GM19452 (cell line): Measurements from ENCODE around the gene CLEC19A.
"Not testable (repeated sequence)": the region's sequence is repeated elsewhere in the genome, so short reads cannot be mapped to it uniquely, and the experiment has no call there.

ENCODE experiments used
- ATAC-seq: cut with Tn5 transposase; IDR thresholded peaks from one replicate; pipeline ENCODE4 v1.9.1; 2021; ENCODE audit not compliant: unreplicated experiment

The CLEC19A gene

GRCh38 chr16:19321186-19321585, 35.7 kb downstream of the CLEC19A start:
- not testable (repeated sequence) for ATAC-seq

GRCh38 chr16:19323596-19323995, 38.1 kb downstream of the CLEC19A start:
- ATAC-seq = no peak

GRCh38 chr16:19328364-19328763, 42.8 kb downstream of the CLEC19A start:
- no peak for ATAC-seq

DNA sequence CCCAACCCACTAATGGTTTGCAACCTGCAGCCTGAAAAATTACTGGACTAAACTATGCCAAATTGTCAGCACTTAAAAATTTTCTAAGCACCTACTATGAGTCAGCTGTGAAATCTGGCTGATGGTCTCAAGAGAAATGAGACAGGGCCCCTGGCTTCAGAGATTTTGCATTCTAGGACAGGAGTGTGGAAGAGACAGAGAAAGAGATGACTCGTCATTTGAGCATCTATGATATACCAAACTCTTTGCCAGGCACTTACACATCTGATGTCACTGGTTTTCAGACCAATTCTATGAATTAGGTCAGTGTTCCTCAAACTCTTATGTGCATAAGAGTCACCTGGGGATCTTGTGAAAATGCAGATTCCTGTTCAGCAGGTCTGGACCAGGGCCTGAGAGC, 44.4 kb downstream of the CLEC19A start:
- no peak for ATAC-seq

- ATAC-seq = no peak
These were observed 45.4 kb downstream of the CLEC19A start for GRCh38 chr16:19330841-19331397.

DNA sequence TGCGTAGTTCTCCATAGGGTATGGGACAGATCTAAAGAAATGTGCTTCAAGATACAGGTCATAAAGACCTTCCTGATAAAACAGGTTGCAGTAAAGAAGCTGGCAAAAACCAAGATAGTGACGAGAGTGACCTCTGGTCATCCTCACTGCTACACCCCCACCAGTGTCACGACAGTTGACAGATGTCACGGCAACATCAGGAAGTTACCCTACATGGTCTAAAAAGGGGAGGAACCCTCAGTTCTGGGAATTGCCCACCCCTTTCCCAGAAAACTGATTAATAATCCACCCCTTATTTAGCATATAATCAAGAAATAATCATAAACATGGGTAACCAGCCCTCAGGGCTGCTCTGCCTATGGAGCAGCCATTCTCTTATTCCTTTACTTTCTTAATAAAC, 46.3 kb downstream of the CLEC19A start:
- no peak for ATAC-seq

GRCh38 chr16:19338335-19338734, 52.8 kb downstream of the CLEC19A start:
- no peak for ATAC-seq

DNA sequence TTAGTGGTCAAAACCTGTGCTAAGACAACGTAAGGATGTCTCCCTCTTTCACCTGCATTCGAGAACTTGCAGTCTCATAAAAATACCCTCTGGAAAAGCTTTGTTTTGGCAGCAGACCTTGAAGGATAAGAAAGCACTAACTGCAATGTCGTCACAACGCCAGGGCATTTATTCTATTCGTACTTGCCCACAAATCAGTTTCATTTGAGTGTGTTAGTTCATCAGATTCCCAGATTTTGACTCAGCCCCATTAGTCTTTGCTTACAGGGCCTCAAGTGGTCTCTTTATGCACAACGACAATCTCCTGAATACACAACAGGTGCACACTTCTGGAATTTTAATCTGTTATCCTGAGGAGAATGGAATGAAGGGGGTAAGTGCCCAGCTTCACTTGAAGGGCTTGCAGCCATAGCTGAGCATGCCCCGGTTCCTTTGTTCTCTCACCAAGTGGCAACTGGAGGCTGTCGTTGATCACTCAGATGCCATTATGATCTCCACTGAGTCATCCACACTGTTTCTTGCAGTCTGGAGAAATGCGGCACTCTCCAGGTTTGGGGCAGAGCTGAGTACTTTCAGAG, 58.8 kb downstream of the CLEC19A start:
- ATAC-seq = no peak

DNA sequence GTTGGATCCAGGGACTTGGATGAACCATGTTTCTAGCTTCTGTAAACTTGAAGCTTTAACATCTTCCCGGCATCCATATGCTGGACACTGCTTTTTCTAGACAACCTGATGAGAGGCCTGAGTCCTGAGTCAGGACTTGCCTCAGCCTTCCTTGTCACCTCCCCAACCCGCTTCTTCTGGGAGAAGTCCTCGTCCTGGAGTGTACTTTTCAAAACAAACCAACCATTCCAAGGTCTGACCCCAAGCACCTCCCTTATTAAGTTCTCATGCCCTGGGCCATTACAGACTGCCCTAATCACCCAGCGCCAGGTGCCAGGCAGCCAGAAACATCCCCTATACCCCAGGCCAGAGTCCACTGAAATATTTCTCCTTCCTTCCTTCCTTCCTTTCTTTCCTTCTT, 59.4 kb downstream of the CLEC19A start:
- no peak for ATAC-seq

- no peak for ATAC-seq
These were observed 60.9 kb downstream of the CLEC19A start for GRCh38 chr16:19346335-19346922.

DNA sequence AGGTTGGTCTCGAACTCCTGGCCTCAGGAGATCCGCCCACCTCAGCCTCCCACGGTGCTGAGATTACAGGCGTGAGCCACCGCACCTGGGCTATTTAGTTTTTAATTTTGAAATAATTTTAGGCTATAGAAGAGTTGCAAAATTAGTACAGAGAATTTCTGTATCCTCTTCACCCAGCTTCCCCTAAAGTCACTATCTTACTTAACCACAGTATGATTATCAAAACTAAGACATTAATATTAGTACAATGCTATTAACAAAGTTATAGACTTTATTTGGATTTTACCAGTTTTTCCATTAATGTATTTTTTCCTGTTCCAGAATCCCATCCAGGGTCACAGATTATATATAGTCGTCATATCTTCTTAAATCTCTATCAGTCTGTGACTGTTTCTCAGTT, 62.6 kb downstream of the CLEC19A start:
- ATAC-seq = no peak

DNA sequence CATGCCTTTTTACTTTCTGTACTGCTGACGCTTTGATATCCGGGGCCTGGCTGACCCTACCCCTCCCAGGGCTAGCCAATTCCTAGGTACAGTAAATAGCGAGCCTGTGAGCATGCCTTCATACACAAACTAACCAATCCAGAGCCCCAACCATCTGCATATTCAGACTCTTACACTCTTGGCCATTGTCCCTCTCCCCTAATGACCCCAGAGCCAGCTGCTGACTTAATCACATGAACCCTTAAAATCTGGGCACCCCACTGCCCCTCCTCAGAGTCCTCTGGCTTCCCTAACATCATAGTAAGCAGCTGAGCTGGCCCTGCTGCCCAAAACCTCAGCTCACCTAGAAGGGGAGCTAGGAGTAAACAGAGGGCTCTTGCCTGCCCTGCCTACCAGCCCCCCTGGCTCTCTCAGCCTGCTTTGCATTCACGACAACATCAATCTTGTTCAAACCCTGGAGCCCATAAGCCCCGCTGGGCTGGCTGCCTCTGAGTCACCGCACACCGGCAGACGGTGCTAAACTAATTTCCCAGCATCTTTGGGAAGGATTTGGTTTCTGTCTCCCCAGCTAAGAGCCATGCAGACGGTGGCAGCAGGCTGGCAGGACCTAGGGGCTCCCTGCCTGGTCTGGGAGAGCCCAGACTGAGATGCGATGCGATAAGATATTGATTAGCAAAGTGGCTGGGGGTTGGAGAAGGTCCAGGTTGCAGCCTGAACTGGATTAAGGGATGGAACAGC, 63.2 kb downstream of the CLEC19A start:
- no peak for ATAC-seq

GRCh38 chr16:19354371-19354770, 68.8 kb downstream of the CLEC19A start:
- ATAC-seq = no peak

GRCh38 chr16:19356024-19356952, 70.8 kb downstream of the CLEC19A start:
- ATAC-seq = no peak

DNA sequence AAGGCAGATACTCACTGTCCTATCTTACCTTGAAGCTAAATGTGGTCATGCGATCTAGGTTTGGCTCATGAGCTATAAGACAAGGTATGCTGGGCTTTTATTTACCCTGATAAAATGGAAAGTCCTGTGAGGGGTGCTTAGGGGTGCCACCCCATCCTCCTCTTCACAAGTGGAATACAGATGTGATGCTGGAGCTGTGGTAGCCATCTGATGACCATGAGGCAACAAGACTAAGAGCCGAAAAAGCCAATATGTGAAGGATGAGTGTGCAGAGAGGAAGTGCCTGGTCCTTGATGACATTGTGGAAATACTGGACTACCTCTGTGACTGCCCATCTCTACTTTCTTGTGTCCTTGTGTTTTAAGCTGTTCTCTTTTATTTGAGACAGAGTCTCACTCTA, 74.0 kb downstream of the CLEC19A start:
- ATAC-seq = no peak
